ENCODE measurements around the gene ARL15. TPM values are rescaled to one million over a fixed set of nuclear protein-coding genes. Genes with fewer than 3 reads are reported as not detected.

The ARL15 gene
- total and polyA plus RNA-seq, 9 of the 15 experiments (the other 6 are each of a cell fraction or from before 2014, with no cell fraction given), result 18.5 to 80.4 (median 57.0) TPM

DNA sequence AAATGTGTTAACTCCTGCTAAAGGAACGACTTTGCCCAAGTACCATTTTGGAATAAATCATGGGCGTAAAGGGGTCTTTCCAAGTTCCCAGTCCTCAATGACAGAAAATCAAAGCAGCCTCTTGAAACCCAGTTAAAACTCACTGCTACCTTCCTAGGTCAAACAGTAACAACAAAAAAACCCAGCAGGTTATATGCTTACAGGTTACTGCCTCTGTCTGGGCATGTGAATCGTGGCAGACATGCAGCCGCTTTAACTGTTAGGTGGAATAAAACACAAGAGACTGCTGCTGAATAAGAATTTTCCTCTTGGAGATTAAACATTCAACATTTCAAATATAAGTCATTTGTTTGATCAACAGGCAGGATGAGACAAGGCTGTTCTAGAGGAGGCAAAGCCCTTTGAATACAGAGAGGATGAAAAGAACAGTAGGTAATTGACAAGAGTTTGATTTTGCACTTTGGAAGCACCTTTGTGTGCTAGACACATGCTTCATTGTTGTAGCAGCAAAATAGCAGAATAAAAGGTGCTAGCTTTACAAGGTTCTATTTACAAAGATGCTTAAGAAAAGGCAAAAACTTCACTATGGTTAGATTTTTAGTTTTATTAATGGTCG lies 430.6 kb downstream of the ARL15 start:
- DNase-seq (ENCODE audit: extremely low read depth in 1 of 4, low spot score in 3 of 4) (no peak), ATAC-seq (no peak), FAIRE-seq (no peak)
- Histone ChIP-seq H3K4me2 (ENCODE audit: insufficient read depth, low read length) (no peak overlapping the region), H3K9me3 (replicated peaks; ENCODE audit: control insufficient read depth, insufficient read depth, low read depth, low read length) (no peaks in the 10 kb centered on the region), H3K79me2 (ENCODE audit: control insufficient read depth, insufficient read depth, low read length) (no peaks in the 10 kb centered on the region), H3K27ac (ENCODE audit: extremely low read depth, low read depth, low read length) (no peak overlapping the region), H3K4me3 (no peak overlapping the region), H3K27me3 (ENCODE audit: control insufficient read depth in 2 of 2, insufficient read depth in 2 of 2, low read length in 2 of 2) (no peaks in the 10 kb centered on the region), H3K4me1 (replicated peaks in 1 of 2; ENCODE audit: control insufficient read depth in 2 of 2, insufficient read depth in 2 of 2, low read length in 2 of 2) (no peaks in the 10 kb centered on the region), H2AFZ (ENCODE audit: low read depth, low read length) (no peak overlapping the region), H3K9ac (ENCODE audit: insufficient read depth in 1 of 2, low read depth in 2 of 2, low read length in 2 of 2) (no peak overlapping the region), H3K36me3 (ENCODE audit: control insufficient read depth, insufficient read depth, low read length) (peaks cover 13% of the 10 kb centered on the region; the same call in 2 of the 3 replicates), H4K20me1 (replicated peaks; ENCODE audit: control insufficient read depth, insufficient read depth, low read length) (no peaks in the 10 kb centered on the region; the same call in 1 of the 2 replicates), H3K9me1 (ENCODE audit: control insufficient read depth, insufficient read depth, low read length) (no peaks in the 10 kb centered on the region)
- POLR2A ChIA-PET, result interaction anchor here (0.8 kb wide), 1 partner anchor 9 kb away, joined by 3 read pairs; no protein-coding TSS in a partner anchor
- CTCF ChIA-PET (ENCODE audit: low intra/inter-chr PET ratio), result no interaction called here
- in situ Hi-C loops (cut with MboI), result no loop called here
- 91% methylated on average over 5 of the region's 5 CpGs for WGBS (ENCODE audit: insufficient coverage, low coverage, missing lambda C conversion rate)
- intact Hi-C loops (cut with micrococcal nuclease), result loop anchor here (10.0 kb wide), 1 partner anchor 335 kb away; no protein-coding TSS in a partner anchor
- no TSS peak for BruUV-seq (replicated peaks)
- TF ChIP-seq GATAD2A (IDR thresholded peaks at IDR 0.05) (no peak), STAT6 (CRISPR knock-in tag; IDR thresholded peaks at IDR 0.05) (no peak), FOXM1 (IDR thresholded peaks at IDR 0.05; ENCODE audit: low read depth) (no peak), FOXM1 (CRISPR knock-in tag; IDR thresholded peaks at IDR 0.05; ENCODE audit: low read depth) (no peak), NR2F6 (CRISPR knock-in tag; IDR thresholded peaks at IDR 0.05) (no peak), PHF8 (IDR thresholded peaks at IDR 0.05; ENCODE audit: borderline replicate concordance, low read length) (no peak), NFE2 (IDR thresholded peaks at IDR 0.05; ENCODE audit: low read depth) (no peak), ZNF311 (CRISPR knock-in tag; IDR thresholded peaks at IDR 0.05) (no peak), NFATC3 (IDR thresholded peaks at IDR 0.05) (no peak), NFRKB (IDR thresholded peaks at IDR 0.05; ENCODE audit: low read depth) (no peak), SMARCE1 (IDR thresholded peaks at IDR 0.05) (no peak), MTF1 (CRISPR knock-in tag; IDR thresholded peaks at IDR 0.05; ENCODE audit: borderline replicate concordance) (no peak), MEF2A (IDR thresholded peaks at IDR 0.05; ENCODE audit: control insufficient read depth, low read depth, low read length) (no peak), FOSL1 (tag; conservative IDR thresholded peaks at IDR 0.05) (no peak), ZSCAN29 (IDR thresholded peaks at IDR 0.05) (no peak)
- TF ChIP-seq, protein P1, sequence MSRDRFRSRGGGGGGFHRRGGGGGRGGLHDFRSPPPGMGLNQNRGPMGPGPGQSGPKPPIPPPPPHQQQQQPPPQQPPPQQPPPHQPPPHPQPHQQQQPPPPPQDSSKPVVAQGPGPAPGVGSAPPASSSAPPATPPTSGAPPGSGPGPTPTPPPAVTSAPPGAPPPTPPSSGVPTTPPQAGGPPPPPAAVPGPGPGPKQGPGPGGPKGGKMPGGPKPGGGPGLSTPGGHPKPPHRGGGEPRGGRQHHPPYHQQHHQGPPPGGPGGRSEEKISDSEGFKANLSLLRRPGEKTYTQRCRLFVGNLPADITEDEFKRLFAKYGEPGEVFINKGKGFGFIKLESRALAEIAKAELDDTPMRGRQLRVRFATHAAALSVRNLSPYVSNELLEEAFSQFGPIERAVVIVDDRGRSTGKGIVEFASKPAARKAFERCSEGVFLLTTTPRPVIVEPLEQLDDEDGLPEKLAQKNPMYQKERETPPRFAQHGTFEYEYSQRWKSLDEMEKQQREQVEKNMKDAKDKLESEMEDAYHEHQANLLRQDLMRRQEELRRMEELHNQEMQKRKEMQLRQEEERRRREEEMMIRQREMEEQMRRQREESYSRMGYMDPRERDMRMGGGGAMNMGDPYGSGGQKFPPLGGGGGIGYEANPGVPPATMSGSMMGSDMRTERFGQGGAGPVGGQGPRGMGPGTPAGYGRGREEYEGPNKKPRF (IDR thresholded peaks at IDR 0.05; ENCODE audit: low read depth, low read length), result no peak
- TF ChIP-seq, protein P2, sequence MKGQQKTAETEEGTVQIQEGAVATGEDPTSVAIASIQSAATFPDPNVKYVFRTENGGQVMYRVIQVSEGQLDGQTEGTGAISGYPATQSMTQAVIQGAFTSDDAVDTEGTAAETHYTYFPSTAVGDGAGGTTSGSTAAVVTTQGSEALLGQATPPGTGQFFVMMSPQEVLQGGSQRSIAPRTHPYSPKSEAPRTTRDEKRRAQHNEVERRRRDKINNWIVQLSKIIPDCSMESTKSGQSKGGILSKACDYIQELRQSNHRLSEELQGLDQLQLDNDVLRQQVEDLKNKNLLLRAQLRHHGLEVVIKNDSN (CRISPR knock-in tag; IDR thresholded peaks at IDR 0.05), result no peak

All from K562 (cell line).